GM21367 (cell line): ENCODE measurements around the gene DNAH1.

Source experiments
- ATAC-seq: cut with Tn5 transposase; IDR thresholded peaks from one replicate; pipeline ENCODE4 v1.9.1; 2021; ENCODE audit not compliant: unreplicated experiment

Gene DNAH1

GRCh38 chr3:52356126-52356525, 40.0 kb downstream of the DNAH1 start:
- no peak for ATAC-seq

GRCh38 chr3:52357151-52358080, 41.3 kb downstream of the DNAH1 start:
- no peak for ATAC-seq

DNA sequence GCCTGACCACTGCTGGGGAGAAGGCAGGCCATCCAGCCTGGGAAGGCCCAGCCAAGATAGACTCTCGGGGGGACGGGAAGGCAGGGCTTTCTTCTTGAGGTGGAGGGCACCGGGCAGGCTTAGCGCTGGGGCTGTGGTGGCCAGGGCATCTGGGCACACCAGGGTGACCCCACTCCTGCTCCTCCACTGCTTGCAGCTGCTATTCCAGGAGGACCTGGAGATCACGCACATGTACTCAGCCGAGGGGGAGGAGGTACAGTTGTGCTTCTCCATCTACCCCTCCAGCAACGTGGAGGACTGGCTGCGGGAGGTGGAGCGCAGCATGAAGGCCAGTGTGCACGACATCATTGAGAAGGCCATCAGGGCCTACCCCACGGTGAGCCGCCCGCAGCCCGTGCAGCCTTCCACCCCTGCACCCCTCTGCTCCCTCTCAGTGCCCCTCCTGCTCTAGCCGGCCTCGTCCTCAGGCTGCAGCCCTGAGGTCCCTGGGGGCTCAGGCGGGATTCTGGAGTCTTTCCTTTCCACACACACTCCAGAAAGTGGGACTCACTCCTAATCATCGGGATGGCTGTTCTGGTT, 42.3 kb downstream of the DNAH1 start:
- no peak for ATAC-seq

- no peak for ATAC-seq
These were observed 43.2 kb downstream of the DNAH1 start for GRCh38 chr3:52359116-52359855.

- no peak for ATAC-seq
These were observed 44.9 kb downstream of the DNAH1 start for GRCh38 chr3:52361011-52361410.

GRCh38 chr3:52361454-52361853, 45.3 kb downstream of the DNAH1 start:
- ATAC-seq = no peak

DNA sequence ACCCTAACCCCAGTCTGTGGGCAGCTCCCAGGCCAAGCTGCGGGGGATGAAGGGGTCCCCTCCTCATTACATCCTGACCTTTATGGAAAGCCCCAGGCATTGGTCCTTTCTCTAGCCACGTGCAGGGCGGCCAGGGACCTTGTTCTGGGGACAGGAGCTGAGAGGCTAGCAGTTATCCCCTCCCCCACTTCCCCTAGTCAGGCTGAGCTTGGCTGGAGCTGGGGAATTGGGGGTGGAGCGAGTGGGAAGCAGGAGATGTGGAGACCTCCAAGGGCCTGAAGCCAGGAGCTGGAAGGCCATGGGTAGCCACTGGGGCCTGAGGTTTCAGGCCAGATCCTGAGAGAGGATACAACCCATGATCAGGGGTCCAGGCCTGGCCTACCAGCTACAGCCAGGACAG, 45.8 kb downstream of the DNAH1 start:
- no peak for ATAC-seq

- no peak for ATAC-seq
These were observed 48.4 kb downstream of the DNAH1 start for GRCh38 chr3:52364322-52365035.

GRCh38 chr3:52366527-52366926, 50.4 kb downstream of the DNAH1 start:
- ATAC-seq = no peak

GRCh38 chr3:52367891-52368880, 52.1 kb downstream of the DNAH1 start:
- ATAC-seq = no peak

- no peak for ATAC-seq
These were observed 54.4 kb downstream of the DNAH1 start for GRCh38 chr3:52370531-52370930.

- ATAC-seq = no peak
These were observed 56.8 kb downstream of the DNAH1 start for GRCh38 chr3:52372822-52373504.

GRCh38 chr3:52373676-52374075, 57.6 kb downstream of the DNAH1 start:
- ATAC-seq = no peak

- ATAC-seq = no peak
These were observed 58.1 kb downstream of the DNAH1 start for GRCh38 chr3:52374173-52374572.

- ATAC-seq = no peak
These were observed 63.5 kb downstream of the DNAH1 start for GRCh38 chr3:52379610-52380009.

- ATAC-seq = no peak
These were observed 63.9 kb downstream of the DNAH1 start for GRCh38 chr3:52380023-52380422.

DNA sequence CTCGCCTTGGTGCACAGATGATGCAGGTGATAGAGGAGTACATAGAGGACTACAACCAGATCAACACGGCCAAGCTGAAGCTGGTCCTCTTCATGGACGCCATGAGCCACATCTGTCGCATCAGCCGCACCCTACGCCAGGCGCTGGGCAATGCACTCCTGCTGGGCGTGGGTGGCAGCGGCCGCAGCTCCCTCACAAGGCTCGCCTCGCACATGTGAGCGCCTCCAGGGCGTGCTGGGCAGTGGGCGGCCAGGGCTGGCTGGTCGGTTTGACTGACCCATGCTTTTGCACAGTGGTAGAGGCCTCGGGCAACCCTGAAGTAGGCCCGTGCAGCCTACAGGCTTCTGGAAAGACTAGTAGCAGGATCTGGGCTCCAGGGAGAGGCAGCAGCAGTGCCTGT, 65.5 kb downstream of the DNAH1 start:
- ATAC-seq = no peak

GRCh38 chr3:52383446-52383845, 67.3 kb downstream of the DNAH1 start:
- no peak for ATAC-seq

- ATAC-seq = no peak
These were observed 68.1 kb downstream of the DNAH1 start for GRCh38 chr3:52384019-52384761.
